ENCODE data around the gene REC8.

DNA sequence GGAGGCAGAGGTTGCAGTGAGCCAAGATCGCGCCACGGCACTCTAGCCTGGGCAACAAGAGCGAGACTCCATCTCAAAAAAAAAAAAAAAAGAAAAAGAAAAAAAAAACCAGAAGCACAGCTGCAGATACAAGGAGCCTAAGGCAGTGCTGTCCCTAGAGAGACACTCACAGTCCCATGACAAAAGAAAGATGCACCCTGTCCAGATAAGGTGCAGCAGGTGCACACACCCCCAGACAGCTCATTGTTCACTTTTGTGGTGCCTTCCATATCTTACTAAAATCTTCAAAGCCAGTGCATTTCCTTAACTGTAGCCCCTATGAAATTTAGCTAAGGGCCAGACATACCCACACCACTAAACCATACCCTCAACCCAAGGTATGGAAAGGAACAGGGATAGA, 49.5 kb upstream of the REC8 start:
- TF ChIP-seq POLR2A (IDR thresholded peaks at IDR 0.05) (no peak), POLR2AphosphoS5 (IDR thresholded peaks at IDR 0.05) (no peak), EP300 (IDR thresholded peaks at IDR 0.05) (no peak)

Measured in suprapubic skin (tissue), 4 donors.